Measurements from ENCODE around the gene KIF2B.

The KIF2B gene, protein sequence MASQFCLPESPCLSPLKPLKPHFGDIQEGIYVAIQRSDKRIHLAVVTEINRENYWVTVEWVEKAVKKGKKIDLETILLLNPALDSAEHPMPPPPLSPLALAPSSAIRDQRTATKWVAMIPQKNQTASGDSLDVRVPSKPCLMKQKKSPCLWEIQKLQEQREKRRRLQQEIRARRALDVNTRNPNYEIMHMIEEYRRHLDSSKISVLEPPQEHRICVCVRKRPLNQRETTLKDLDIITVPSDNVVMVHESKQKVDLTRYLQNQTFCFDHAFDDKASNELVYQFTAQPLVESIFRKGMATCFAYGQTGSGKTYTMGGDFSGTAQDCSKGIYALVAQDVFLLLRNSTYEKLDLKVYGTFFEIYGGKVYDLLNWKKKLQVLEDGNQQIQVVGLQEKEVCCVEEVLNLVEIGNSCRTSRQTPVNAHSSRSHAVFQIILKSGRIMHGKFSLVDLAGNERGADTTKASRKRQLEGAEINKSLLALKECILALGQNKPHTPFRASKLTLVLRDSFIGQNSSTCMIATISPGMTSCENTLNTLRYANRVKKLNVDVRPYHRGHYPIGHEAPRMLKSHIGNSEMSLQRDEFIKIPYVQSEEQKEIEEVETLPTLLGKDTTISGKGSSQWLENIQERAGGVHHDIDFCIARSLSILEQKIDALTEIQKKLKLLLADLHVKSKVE

DNA sequence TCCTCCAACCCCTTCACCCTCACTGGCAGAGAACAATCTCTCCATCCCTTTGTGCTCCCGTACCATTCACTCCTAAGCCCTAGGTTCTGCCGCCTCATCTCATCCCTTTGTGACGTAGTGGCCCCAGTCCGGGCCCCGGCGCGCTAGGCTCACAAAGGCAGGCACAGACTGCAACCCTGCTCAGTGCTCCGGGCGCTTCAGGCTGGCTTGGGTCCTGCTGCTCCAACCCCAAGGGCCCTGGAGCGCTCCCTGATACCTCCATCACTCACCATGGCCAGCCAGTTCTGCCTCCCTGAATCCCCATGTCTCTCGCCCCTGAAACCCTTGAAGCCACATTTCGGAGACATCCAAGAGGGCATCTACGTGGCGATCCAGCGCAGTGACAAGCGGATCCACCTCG is at the start of gene KIF2B:
Gene KIF2B, plus strand, starts transcription at position 164 of the 400 bp plus-strand sequence. Its CDS starts 107 bp downstream, at position 271.
- TF ChIP-seq, protein P1, sequence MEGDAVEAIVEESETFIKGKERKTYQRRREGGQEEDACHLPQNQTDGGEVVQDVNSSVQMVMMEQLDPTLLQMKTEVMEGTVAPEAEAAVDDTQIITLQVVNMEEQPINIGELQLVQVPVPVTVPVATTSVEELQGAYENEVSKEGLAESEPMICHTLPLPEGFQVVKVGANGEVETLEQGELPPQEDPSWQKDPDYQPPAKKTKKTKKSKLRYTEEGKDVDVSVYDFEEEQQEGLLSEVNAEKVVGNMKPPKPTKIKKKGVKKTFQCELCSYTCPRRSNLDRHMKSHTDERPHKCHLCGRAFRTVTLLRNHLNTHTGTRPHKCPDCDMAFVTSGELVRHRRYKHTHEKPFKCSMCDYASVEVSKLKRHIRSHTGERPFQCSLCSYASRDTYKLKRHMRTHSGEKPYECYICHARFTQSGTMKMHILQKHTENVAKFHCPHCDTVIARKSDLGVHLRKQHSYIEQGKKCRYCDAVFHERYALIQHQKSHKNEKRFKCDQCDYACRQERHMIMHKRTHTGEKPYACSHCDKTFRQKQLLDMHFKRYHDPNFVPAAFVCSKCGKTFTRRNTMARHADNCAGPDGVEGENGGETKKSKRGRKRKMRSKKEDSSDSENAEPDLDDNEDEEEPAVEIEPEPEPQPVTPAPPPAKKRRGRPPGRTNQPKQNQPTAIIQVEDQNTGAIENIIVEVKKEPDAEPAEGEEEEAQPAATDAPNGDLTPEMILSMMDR (IDR thresholded peaks at IDR 0.05; ENCODE audit: low read depth, low read length) = no peak
- H3K27me3 ChIP-seq (ENCODE audit: insufficient read depth, low read depth, severe bottlenecking) = no peaks in the 10 kb centered on the region
- no peaks in the 10 kb centered on the region for H3K9me3 ChIP-seq (ENCODE audit: severe bottlenecking)
- no peak for DNase-seq
- no peak within 1 kb of the TSS for H3K4me3 ChIP-seq (ENCODE audit: low read depth, low read length)
- no peak within 1 kb of the TSS for H3K27ac ChIP-seq
- H3K36me3 ChIP-seq = no peaks in the 10 kb centered on the region

DNA sequence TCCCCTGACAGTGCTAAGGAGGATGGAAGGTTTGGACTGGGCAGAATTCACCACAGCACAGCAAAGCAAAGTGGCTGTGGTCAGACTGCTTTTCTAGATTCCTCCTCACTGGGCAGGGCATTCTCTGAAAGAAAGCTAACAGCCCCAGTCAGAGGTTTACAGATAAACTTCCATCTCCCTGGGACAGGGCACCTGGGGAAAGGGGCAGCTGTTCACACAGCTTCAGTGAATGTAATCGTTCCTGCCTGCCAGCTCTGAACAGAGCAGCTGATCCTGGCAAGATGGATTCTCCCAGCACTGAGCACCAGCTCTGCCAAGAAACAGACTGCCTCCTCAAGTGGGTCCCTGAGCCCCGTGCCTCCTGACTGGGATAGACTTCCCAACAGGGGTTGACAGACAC is 42.4 kb upstream of the KIF2B start:
- H3K27ac ChIP-seq = no peak overlapping the region
- no peak overlapping the region for H3K4me3 ChIP-seq (ENCODE audit: low read depth, low read length)
- TF ChIP-seq, protein P1 (IDR thresholded peaks at IDR 0.05; ENCODE audit: low read depth, low read length) = no peak
- no peak for DNase-seq
- H3K9me3 ChIP-seq (ENCODE audit: severe bottlenecking) = no peaks in the 10 kb centered on the region
- no peaks in the 10 kb centered on the region for H3K36me3 ChIP-seq
- H3K27me3 ChIP-seq (ENCODE audit: insufficient read depth, low read depth, severe bottlenecking) = no peaks in the 10 kb centered on the region

DNA sequence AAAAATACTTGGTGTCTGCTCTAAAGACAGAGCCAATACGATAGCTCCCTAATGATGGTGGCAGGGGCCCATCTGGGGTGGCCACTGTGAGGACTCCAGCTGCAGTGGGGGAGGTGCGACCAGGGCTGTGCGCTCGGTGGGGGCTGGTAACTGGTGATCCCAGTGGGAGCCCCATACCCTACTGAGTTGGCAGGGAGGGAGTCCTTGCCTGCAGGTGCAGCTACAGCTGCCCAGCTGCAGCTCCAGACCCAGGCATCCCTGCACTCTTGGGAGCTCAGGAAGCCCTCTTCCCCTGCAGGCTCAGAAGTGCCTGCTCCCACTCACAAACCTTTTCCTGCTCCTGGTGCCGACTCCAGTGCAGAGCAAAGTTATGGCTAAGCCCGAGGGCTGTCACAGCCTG is 31.2 kb upstream of the KIF2B start:
- H3K4me3 ChIP-seq (ENCODE audit: low read depth, low read length) = no peak overlapping the region
- no peaks in the 10 kb centered on the region for H3K9me3 ChIP-seq (ENCODE audit: severe bottlenecking)
- H3K27me3 ChIP-seq (ENCODE audit: insufficient read depth, low read depth, severe bottlenecking) = no peaks in the 10 kb centered on the region
- DNase-seq = no peak
- TF ChIP-seq, protein P1 (IDR thresholded peaks at IDR 0.05; ENCODE audit: low read depth, low read length) = no peak
- H3K27ac ChIP-seq = no peak overlapping the region
- H3K36me3 ChIP-seq = no peaks in the 10 kb centered on the region

DNA sequence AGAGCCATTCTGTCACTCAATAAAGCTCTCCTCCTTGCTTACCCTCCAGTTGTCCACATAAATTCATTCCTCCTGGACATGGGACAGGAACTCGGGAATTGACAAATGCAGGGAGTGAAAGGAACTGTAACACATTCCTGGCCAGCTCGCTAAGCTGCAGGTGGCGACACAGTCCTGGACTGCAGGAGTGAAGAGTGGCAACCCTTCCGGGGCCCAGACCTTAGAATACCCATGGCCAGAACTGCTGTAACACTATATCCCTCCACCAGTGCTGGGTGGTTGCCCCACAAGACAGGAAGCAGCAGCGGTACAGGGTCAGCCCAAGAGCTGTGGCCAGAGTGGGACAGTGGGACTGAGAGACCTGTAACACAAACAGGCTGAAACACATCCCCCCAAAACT is 30.3 kb upstream of the KIF2B start:
- H3K27me3 ChIP-seq (ENCODE audit: insufficient read depth, low read depth, severe bottlenecking) = no peaks in the 10 kb centered on the region
- TF ChIP-seq, protein P1 (IDR thresholded peaks at IDR 0.05; ENCODE audit: low read depth, low read length) = 0 out of 2 replicates have a peak, but pooled peaks have one; percentile 5
- no peaks in the 10 kb centered on the region for H3K9me3 ChIP-seq (ENCODE audit: severe bottlenecking)
- no peak overlapping the region for H3K27ac ChIP-seq
- DNase-seq = no peak
- H3K4me3 ChIP-seq (ENCODE audit: low read depth, low read length) = no peak overlapping the region
- no peaks in the 10 kb centered on the region for H3K36me3 ChIP-seq

DNA sequence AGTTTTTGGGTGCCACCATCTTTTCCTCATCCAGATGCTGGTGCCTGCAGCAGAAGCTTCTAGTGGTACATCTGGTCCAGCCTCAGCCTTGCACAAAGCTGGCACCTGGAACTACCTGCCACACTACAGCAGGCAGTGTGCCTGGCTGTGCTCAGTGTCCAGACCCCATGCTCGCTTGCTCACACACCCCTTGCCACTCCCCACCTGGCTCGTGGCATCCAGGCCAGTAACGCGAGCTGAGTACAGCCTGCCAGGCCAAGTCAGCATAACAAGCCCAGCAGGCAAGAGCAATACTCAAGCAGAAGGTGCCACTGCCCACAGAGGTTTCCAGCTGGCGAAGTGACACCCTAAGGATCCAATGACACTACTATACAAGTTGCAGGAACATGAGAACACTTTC is 29.7 kb upstream of the KIF2B start:
- Histone ChIP-seq H3K27me3 (ENCODE audit: insufficient read depth, low read depth, severe bottlenecking) (no peaks in the 10 kb centered on the region), H3K27ac (no peak overlapping the region), H3K36me3 (no peaks in the 10 kb centered on the region), H3K9me3 (ENCODE audit: severe bottlenecking) (no peaks in the 10 kb centered on the region), H3K4me3 (ENCODE audit: low read depth, low read length) (no peak overlapping the region)
- TF ChIP-seq, protein P1 (IDR thresholded peaks at IDR 0.05; ENCODE audit: low read depth, low read length) = no peak
- no peak for DNase-seq
